Measurements from ENCODE around the gene KCNK7.

KCNK7 gene

DNA sequence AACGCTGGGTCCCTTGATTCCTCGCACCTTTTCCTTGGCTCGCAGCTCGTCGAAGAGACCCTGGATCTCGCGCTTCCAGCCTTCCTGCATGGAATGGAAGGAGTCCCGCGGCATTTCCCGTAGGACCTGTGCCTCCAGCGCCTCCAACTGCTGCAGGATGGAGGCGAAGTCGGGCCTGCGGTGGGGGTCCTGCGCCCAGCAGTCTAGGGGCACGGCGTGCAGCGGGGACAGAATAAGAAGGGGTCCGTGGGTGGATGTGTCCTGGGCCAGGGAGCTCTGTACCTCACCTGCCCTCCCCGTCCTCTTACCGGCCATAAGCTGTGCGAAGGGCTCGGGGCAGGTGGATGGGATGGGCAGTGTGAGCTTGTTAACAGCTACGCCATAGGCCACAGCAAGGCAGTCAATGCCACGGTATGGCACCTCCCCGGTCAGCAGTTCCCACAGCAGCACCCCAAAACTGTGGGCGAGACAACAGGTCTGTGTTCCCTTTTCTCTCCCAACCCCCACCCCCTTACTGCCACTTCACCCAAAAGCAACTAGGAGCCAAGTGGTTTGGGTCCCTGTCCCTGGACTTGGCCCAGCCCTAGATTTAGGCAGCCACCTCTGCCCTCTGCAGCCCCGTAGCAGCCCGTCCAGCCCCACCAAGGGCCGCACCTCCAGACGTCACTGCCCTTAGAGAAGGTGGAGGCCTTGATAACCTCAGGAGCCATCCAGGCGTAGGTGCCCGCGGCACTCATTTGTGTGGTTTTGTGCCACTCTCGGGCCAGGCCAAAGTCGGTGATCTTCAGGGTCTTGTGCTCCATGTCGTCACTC is 12.2 kb upstream of the KCNK7 start:
- H3K27ac ChIP-seq, result peak overlapping the region; percentile 93
- ChIA-PET CTCF (interaction anchor here (0.6 to 3.7 kb wide), 2 partner anchors 14 to 799 kb away, joined by 3 to 16 read pairs; no protein-coding TSS in a partner anchor), POLR2A (ENCODE audit: low non-redundant PET) (interaction anchor here (0.6 kb wide), 1 partner anchor 638 kb away, joined by 3 read pairs; no protein-coding TSS in a partner anchor)
- TF ChIP-seq, protein P1, sequence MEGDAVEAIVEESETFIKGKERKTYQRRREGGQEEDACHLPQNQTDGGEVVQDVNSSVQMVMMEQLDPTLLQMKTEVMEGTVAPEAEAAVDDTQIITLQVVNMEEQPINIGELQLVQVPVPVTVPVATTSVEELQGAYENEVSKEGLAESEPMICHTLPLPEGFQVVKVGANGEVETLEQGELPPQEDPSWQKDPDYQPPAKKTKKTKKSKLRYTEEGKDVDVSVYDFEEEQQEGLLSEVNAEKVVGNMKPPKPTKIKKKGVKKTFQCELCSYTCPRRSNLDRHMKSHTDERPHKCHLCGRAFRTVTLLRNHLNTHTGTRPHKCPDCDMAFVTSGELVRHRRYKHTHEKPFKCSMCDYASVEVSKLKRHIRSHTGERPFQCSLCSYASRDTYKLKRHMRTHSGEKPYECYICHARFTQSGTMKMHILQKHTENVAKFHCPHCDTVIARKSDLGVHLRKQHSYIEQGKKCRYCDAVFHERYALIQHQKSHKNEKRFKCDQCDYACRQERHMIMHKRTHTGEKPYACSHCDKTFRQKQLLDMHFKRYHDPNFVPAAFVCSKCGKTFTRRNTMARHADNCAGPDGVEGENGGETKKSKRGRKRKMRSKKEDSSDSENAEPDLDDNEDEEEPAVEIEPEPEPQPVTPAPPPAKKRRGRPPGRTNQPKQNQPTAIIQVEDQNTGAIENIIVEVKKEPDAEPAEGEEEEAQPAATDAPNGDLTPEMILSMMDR (conservative IDR thresholded peaks at IDR 0.05; ENCODE audit: low read depth), result no peak
- no peak for DNase-seq (ENCODE audit: low spot score)

DNA sequence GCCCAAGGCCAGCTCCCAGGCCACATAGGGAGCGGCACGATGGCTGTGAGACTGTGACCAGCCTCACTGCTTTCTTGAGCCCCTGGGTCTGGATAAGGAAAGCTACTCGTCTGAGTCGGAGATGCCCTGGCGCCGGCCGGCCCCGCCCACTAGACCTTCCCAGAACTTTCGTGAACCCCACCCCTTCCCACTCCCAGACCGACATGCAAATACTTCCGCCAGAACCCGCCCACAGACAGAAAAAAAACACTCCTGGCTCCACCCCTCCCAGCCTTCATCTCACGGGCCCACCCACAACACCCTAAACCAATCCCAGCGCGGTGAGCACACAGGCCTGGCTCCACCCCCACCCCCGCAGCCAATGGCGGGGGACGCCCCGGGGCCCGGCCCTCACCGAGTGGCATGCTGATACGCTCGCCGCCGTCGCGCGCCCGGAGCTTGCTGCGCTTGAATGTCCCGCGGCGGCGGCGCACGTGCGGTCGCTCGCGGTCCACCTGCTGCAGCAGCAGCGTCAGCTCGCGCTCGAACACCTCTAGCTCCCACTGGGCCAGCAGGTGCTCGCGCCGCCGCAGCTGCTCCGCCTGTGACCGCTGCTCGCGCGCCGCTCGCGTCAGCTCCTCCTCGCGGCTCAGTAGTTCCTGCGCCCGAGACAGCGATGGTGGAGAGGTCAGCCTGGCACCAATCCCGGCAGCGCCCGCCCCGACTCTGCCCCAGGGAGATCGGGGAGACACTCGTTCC is 11.4 kb upstream of the KCNK7 start:
- POLR2A ChIA-PET (ENCODE audit: low non-redundant PET), result interaction anchor here (0.6 kb wide), 1 partner anchor 16 kb away, joined by 3 read pairs; no protein-coding TSS in a partner anchor
- TF ChIP-seq, protein P1 (conservative IDR thresholded peaks at IDR 0.05; ENCODE audit: low read depth), result no peak
- CTCF ChIA-PET, result interaction anchor here (0.6 to 3.7 kb wide), 4 partner anchors 14 to 798 kb away, joined by 3 to 16 read pairs (median 3); no protein-coding TSS in a partner anchor
- peak; percentile 90 for DNase-seq (ENCODE audit: low spot score)
- peak overlapping the region; percentile 93 for H3K27ac ChIP-seq

DNA sequence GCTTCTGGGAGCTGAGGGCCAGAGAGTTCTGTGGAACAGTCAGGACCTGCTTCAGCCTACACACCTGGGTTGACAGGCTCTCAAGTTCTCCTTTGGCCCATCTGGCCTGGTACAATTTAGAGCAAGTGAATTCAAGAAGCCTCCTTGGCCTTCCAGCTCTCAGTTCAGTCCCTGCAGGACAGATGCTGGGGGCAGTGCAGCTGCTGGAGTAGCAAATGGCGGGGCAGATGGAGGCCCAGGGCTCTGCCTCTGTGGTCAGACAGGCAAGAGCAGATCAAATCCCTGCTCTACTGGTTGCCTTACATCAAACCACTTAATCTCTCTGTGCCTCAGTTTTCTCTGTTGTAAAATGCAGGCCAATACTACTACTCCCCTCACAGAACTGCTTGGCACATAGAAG is 8.7 kb upstream of the KCNK7 start:
- POLR2A ChIA-PET (ENCODE audit: low non-redundant PET), result interaction anchor here (0.6 kb wide), 1 partner anchor 448 kb away, joined by 5 read pairs; the partner anchor contains the start of gene SF3B2
- DNase-seq (ENCODE audit: low spot score), result no peak

DNA sequence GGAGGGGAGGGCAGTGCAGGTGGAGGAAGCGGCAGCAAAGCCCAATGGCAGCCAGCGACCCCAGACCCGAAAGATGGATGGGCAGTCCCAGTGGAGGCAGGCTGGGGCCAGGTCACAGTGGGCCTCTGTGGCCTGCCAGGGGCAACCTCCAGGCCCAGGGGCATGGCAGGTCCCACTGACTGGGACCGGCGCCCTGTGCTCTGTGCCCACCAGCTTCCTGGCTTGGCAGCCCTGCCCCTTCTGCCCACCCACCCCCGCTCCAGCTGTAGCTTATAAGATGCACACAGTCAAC is 4.3 kb upstream of the KCNK7 start:
- POLR2A ChIA-PET (ENCODE audit: low non-redundant PET), result no interaction called here
- CTCF ChIA-PET, result interaction anchor here (0.6 kb wide), 1 partner anchor 44 kb away, joined by 3 read pairs; no protein-coding TSS in a partner anchor

More for the DNA sequence above, 8.7 kb upstream of the KCNK7 start:
- peak overlapping the region; percentile 17; the same call in 1 of the 2 replicates for H3K27ac ChIP-seq
- CTCF ChIA-PET, result interaction anchor here (1.3 kb wide), 1 partner anchor 10 kb away, joined by 4 read pairs; no protein-coding TSS in a partner anchor
- TF ChIP-seq, protein P1 (conservative IDR thresholded peaks at IDR 0.05; ENCODE audit: low read depth), result no peak

DNA sequence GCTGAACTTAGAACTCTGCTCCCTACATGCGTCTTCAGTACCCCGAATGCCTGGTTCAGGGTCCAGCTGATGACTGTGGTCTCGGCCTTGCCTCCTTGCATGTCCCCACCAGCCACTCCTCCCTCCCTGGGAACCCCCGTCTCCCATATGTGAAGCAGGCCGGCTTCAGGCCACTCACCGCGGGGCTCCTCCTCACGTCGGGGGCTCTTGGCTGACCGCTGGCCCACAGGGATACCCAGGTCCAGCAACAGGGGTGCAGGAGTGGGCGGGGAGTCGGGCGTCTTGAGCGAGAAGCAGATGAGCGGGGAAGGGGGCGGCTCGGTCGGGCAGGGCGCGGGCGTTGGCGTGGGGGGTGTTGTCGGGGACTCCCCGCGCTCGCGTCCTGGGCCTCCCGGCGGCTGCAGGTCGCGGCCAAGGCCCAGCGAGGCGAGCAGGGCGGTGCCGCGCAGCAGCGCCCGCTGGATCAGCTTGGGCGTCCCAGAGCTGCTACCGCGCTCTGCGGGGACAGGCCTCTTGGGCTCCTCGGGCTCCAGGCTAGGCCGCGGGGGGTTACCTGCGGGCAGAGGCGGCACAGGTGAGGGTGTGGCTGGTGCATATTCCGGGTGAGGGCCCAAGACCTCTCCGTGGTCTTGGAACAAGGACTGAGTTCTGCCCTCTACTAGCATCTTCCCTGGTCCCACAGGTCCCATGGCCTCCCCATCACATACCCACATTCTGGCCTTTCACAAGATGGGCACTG is 3.8 kb upstream of the KCNK7 start:
- ChIA-PET CTCF (interaction anchor here (0.6 to 0.7 kb wide), 2 partner anchors 16 to 44 kb away, joined by 3 read pairs; partner anchors contain the start of gene PCNX3), POLR2A (ENCODE audit: low non-redundant PET) (no interaction called here)
- no peak for DNase-seq (ENCODE audit: low spot score)
- no peak overlapping the region for H3K27ac ChIP-seq
- TF ChIP-seq, protein P1 (conservative IDR thresholded peaks at IDR 0.05; ENCODE audit: low read depth), result no peak

More for the DNA sequence above, 4.3 kb upstream of the KCNK7 start:
- DNase-seq (ENCODE audit: low spot score), result no peak
- TF ChIP-seq, protein P1 (conservative IDR thresholded peaks at IDR 0.05; ENCODE audit: low read depth), result no peak
- 0 out of 2 replicates have a peak overlapping the region, but pooled peaks have one; percentile 9 for H3K27ac ChIP-seq
